HG02884 (cell line): ENCODE data around the gene CFAP299.
"Not testable (repeated sequence)": the region's sequence is repeated elsewhere in the genome, so short reads cannot be mapped to it uniquely, and the experiment has no call there.

Source experiments
- ATAC-seq: cut with Tn5 transposase; IDR thresholded peaks from one replicate; pipeline ENCODE4 v1.9.1; 2021; ENCODE audit warnings: mild to moderate bottlenecking, moderate library complexity; ENCODE audit not compliant: unreplicated experiment

CFAP299 gene

DNA sequence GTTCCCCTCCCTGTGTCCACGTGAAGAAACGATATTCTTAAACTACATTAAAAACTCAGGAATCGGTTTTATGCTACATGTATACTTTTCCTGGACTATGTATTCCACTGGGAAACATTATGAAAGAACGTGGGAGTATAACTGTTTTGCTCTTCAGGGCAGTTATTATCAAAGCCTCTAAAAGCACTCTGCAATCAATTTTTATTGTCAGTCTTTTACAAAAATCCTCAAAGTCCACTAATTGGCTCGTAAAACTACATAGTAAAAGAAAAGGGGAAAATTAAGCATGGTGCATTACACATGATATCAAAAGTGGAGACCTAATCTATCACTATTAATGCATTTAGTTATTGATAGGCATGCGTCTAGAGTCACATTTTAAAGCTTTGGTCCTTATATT is 11.4 kb upstream of the CFAP299 start:
- ATAC-seq: no peak

DNA sequence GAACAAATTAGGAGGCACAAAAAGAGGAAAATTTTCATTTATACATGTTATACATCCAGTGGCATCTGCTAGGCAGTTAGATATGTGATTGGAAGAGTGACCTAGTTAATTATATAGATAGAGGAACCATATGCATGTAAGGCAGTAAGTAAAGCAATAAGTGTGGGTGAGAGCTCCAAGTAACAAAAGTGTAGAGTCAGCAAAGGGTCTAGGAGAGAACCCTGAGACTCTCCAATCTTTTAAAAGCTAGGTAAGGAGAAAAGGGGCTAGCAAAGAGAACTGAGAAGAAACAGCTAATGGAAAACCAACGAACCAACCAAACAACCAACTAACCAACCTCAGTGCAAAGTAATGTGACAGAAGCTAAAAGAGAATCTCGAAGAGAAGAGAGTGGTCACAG is 3.8 kb upstream of the CFAP299 start:
- no peak for ATAC-seq

DNA sequence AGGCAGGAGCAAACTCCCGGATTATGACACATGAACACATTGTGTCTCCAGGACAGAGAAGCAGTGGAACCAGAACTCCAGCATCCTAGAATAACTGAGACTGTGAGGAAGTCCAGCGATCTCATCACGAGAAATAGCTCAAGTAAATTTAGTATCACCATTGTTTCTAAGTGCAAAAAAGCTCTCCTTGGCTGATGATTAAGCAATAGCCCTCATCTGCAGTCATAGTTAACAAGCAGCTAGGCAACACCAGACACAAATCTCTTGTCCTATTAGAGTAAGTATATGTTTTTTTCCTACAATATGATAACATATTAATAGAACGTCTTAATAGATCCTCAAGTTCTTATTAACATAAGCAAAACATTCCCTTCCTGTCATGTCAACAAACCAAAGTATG is 2.4 kb upstream of the CFAP299 start:
- no peak for ATAC-seq

DNA sequence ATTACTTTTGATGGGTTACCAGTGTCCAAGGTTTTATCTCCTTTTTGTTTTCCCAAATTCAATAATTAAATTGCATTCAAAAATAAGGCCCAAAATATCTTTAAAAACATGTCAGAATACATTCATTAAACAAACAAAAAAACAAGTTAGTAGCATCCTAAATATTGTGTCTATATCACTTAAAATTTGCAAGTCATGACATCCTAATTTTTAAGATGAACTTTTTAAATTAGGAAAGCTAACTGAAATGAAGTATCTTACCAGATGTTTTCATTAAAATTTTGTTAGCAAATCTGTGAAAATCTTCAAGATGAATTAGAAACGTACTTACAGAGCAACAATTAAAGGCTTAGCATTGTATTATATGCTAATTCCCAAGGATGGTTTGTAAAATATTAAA is 962 bp upstream of the CFAP299 start:
- no peak for ATAC-seq

DNA sequence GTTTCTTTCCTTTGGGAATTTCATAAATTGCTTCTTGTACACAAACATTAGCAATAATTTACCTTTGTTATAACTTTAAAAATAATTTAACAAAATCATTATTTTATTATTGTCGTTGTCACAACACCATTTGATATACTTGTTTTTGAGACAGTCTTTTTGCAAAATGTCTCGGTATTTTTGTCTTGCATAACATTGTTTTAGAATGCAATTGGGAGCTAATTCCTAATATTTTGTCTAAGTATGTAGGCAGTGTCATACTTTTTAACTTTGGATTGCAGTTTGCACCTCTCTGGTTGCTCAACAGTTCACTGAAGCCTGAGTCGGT is 340 bp upstream of the CFAP299 start:
- no peak for ATAC-seq

DNA sequence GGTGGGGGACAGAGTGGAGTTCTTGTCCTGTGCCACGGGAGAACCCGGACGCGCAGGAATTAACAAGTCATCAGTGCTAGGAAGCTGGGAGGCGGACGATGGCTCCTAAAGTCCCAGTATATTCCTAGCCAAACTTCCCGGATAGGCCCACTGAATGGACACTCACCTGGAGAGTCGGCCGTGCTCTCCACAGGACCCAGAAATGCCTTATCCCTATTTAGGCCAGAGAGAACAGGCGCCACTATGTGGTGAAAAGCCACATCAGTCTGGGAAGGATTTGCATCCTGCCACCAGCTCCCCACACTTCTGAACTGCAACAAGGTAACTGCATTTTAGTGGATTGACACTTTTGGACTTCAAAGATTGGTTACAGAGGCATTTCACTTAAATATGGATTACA is 1.1 kb downstream of the CFAP299 start:
- ATAC-seq: no peak

DNA sequence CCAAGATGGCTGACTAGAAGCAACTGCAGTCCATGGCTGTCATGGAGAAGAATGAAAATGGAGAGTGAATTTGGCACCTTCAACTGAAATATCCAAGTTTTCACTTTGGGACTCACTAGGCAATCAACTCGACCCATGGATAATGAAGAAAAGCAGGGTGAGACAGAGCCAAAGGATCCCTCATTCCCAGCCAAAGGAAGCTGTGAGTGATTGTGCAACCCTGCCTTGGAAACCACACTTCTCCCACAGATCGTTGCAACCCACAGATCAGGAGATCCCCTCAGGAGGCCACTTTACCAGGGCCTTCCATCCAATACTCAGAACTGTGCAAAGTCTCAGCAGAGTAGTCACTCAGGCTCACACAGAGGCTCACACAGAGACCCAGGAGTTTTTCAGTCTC is 4.5 kb downstream of the CFAP299 start:
- ATAC-seq: no peak

DNA sequence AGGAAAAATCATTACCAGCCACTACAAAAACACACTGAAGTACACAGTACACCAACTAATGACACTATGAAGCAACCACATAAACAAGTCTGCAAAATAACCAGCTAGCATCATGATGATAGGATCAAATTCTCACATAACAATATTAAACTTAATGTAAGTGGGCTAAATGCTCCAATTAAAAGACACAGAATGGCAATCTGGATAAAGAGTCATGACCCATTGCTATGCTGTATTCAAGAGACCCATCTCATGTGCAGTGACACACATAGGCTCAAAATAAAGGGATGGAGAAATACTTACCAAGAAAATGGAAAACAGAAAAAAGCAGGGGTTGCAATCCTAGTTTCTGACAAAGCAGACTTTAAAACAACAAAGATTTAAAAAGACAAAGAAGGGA is 7.2 kb downstream of the CFAP299 start:
- not testable (repeated sequence) for ATAC-seq

DNA sequence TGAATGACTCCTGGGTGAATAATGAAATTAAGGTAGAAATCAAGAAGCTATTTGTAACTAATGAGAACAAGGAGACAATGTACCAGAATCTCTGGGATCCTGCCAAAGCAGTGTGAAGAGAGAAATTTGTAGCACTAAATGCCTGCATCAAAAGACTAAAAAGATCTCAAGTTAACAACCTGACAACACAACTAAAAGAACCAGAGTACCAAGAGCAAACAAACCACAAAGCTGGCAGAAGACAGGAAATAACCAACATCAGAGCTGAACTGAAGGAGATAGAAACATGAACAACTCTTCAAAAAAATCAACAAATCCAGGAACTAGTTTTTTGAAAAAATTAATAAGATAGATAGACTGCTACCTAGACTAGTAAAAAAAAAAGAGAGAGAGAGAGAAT is 8.4 kb downstream of the CFAP299 start:
- ATAC-seq: no peak

DNA sequence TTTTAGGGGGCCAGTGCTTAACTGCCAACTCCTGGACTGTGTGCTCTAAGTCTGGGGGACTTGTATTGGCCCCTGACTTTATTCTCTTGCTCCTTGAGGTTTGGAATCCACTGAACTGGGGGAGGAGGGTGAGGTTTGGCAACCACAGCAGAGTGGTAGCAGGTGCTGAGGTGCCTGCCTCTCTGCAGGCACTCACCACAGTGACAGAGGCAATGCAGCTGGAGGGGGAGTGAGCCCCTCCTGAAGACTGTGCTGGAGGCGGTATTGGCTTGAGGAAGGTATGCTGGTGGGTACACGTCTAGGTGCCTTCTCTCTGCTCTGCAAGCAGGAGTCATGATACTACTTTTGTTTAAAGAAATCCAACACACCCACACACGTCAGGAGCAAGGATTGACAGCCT is 24.6 kb downstream of the CFAP299 start:
- ATAC-seq: no peak

DNA sequence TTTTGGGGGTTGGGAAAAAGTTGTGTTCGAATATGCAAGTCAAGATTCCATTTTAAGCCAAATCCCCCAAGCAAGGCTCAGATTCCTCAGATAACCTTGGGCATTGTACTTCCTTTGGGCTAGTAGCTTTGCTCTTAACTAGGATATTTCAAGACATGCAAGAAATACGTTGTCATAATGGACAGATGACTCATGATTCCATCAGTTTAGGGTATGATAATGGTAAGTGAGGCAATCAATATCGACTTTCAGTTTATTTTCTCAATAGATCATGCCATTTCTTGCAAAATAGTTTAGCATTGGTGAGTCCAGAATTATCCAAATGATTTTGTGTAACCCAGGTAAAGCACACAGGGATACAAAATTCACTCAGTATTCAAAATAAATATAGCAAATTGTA is 25.4 kb downstream of the CFAP299 start:
- ATAC-seq: no peak

DNA sequence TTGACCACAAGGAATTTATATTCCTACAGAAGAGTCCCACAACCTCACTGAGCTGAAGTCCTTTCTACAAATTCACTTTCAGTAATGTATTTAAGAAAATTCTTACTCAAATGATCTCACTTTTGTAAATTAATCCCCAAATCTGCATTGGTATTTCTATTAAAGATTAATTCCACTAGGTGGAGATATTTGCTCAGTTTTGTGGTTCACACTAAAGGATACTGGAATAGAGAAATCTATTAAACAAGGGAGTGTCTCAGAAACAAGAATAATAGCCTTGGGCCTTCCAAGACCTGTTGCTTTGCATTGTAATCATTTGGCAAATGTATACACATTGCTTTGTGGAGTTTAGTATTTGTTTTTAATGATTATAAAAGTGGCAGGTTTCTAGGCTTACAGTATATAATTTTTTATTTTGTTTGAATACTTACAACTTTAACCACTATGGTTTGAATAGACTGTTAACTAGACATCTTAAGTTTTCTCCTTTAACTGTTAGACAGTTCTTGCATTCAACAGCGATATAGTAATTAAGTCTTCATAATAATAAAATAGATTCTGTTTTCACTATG is 25.9 kb downstream of the CFAP299 start:
- no peak for ATAC-seq

DNA sequence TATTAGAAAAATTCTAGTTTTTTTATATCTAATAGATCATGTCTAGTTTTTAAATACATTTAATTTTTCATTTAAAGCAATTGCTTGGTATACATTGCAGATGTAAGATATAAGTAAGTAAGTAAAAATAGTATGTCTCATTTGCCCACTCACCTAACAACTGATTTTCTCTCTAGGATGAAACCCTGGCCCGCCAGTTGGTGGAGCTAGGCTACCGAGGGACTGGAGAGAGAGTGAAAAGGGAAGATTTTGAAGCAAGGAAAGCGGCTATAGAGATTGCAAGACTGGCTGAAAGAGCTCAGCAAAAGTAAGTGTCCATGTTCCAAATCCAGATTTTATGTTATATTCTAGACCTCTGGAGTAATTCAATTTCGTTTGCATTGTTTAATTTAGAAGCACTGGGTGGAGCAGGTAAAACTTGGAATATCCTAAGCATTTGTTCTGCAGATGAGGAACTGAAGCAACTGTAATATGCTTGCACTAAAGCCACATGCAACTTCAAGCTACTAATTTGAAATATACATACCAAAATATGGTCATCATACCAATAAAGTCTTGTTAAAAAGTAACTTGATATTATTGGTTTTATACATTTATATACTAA is 27.1 kb downstream of the CFAP299 start:
- ATAC-seq: peak; percentile 56

DNA sequence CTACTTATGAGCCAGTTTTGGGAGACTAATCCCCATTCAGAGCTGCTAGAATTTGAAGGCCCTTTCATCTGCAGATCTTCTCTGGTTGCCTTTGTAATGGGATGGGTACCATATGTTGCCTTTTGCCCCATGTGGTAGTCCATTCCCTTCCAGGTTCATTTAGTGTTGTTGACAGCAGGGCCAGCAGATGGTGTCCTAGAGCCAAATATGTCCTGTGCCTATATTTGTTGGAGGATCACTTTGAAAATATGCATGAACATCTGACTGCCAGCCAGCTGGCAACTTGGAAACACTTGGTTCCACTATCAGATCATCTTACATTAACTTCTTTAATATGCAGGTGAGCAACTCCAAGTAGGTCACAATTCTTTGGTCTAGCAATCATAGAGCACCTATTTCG is 30.4 kb downstream of the CFAP299 start:
- peak; percentile 62 for ATAC-seq

DNA sequence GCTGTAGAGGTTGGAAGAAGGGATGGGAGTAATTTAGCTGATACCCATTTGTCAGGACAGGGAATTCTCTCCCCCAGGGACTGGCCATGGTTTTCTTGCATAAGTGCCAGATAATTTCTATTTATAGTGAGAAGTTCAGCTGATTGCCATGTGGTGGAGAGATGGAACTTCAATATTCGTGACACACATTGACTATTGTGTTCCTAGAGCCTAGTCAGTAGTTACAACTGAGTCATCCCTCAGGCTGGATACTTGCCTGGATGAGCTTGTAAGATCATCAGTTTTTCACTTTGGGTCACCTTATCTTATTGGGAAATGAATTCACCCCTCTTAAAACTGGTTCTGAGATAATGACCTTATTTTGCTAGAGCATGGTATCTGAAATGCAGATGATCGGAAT is 32.2 kb downstream of the CFAP299 start:
- ATAC-seq: no peak

DNA sequence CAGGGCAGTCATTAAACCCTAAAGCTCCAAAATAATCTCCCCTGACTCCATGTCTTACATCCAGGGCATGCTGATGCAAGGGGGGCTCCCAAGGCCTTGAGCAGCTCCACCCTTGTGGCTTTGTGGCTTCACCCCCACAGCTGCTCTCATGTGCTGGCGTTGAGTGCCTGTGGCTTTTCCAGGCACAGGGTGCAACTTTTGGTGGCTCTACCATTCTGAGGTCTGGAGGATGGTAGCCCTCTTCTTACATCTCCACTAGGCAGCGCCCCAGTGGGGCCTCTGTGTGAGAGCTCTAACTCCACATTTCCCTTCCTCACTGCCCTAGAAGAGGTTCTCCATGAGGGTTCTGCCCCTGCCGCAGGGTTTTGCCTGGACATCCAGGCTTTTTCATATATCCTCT is 35.1 kb downstream of the CFAP299 start:
- ATAC-seq: no peak

DNA sequence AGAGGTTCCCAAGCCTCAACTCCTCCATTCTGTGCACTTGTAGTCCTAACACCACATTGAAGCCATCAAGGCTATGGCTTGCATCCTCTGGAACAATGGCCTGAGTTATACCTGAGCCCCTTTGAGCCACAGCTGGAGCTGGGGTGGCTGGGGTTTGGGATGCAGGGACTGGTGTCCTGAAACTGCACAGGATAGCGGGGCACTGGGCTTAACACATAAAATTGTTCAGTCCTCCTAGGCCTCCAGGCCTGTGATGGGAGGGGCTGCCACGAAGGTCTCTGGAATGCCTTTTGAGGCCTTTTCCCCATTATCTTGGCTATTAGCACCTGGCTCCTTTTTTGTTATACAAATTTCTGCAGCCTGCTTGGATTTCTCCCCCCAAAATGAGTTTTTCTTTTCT is 35.5 kb downstream of the CFAP299 start:
- no peak for ATAC-seq

DNA sequence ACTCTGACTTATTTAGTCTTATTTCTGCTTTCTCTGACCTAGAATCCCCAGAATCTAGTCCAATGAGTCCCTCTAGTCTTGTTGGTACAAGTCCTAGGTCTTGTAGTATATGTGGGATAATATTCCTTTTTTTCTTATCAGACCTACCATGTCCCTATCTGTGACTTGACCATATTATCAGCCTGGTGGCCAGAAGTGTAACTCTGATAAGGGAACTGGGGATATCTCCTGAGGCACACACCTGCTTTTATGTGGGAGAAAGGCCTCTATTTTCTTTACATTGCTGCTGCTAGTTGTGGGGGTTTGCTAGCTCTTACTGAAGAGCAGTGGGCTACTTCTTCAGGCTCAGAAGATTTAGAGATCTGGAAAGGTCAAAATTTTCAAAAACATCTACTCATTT is 38.6 kb downstream of the CFAP299 start:
- no peak for ATAC-seq

DNA sequence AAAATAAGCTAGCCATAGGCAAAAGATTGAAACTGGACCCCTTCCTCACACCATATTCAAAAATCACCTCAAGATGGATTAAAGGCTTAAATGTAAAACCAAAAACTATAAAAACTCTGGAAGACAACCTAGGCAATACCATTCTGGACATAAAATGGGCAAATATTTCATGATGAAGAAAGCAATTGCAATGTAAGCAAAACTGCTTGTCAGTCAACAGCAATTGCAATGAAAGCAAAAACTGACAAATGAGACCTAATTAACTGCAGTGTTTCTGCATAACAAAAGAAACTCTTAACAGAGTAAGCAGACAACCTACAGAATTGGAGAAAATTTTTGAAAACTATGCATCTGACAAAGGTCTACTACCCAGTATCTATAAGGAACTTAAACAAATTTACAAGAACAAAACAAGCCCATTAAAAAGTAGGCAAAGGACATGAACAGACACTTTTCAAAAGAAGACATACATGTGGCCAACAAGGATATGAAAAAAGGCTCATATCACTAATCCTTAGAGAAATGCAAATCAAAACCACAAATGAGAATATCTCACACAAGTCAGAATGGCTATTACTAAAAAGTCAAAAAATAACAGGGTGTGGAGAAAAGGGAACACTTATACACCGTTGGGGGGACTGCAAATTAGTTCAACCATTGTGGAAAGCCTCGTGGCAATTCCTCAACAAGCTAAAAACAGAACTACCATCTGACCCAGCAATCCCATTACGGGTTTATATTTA is 46.7 kb downstream of the CFAP299 start:
- ATAC-seq: peak; percentile 52

DNA sequence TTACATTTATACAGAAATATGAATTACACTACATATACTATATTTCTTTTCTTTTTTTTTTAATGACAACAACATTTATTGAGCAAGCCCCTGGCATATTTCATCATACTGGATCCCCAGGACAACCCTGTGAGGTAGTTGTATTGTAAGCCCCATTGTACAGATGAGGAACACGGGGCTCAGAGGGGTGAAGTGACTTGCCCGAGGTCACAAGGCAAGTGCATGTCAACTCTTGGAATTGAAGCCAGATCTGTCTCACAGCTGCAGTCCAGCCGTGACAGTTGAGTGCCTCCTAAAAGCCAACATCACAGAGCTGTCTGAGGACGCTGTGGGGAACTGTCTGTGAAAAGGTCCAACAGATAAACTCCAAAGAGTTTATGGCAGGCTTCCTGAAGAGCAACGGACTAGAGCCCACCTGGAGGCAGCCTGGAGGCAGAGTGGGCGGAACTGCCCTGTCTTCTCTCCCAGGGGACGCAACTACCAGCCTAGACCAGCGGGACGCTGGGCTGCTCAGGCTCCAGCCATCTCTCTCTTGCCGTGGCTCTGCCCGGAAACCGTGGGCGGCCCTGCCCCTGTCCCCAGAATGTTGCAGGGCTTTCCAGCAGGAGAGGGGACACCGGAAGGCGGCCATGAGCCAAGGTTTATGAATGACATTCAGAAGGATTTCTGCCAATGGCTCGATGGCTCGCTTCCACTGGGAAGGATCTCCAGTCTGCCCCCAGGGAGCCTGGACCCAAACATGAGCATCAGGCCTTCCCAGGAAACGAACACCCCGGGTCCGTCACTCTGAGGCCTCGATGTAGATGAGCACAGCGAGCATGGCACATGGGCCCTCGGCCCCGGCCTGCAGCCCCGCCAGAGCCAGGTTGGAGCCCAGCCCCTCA is 50.1 kb downstream of the CFAP299 start:
- no peak for ATAC-seq

DNA sequence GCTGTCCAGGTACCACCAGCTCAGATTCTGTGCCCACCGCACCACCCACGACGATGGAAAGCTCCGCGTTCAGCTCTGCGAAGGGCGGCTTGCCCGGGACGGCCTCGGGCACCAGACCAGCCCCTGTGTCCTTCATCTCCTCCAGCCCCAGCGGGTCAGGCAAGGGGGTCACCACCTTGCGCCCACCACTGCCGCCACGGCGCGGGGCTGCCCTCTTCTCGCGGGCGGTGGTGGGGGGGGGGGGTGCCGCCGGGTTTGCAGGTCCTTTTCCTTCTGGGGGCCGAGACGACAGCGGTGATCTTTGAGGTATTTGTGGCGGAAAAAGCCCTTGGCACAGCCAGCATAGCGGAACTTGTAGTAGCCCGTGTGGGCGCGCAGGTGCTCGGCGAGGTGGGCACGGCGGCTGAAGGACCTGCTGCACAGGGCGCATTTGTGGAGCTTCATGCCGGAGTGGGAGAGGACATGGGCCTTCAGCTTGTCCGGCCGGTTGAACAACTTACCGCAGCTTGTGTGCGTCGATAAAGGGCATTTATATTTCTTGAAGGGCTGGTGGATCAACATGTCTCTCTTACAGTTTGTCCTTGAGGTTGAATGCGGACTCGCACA is 50.9 kb downstream of the CFAP299 start:
- no peak for ATAC-seq
